Neural cell (in vitro differentiated cells): ENCODE data around the gene KLK10.

Experiments used
- CTCF ChIP-seq: fragments of 450-650 bp; IDR thresholded peaks from 2 replicates; pipeline ENCODE4 v1.5.1; 2014; ENCODE audit warnings: antibody characterized with exemption, mild to moderate bottlenecking, moderate library complexity; ENCODE audit not compliant: poor library complexity, severe bottlenecking
- EZH2 ChIP-seq: fragments of 200-600, 300-800 bp; shearing (Covaris generic), sonication (generic); IDR thresholded peaks from 2 replicates; pipeline ENCODE4 v1.6.1; 2014; ENCODE audit warnings: antibody characterized with exemption, low read length, borderline replicate concordance, mild to moderate bottlenecking; ENCODE audit not compliant: insufficient read depth, poor library complexity, severe bottlenecking
- POLR2AphosphoS5 ChIP-seq: IDR thresholded peaks from 2 replicates; pipeline ENCODE4 v1.6.1; 2012
- SMC3 ChIP-seq: fragments of 450-650 bp; conservative IDR thresholded peaks from 2 replicates; pipeline ENCODE4 v1.6.1; 2014; ENCODE audit warnings: antibody characterized with exemption, mild to moderate bottlenecking, moderate library complexity; ENCODE audit not compliant: poor library complexity
- TAF1 ChIP-seq: IDR thresholded peaks from 2 replicates; pipeline ENCODE4 v1.6.1; 2012; ENCODE audit warnings: low read depth
- TF ChIP-seq, protein P1 (sequence below): IDR thresholded peaks from 2 replicates; pipeline ENCODE4 v1.6.1; 2012; ENCODE audit warnings: borderline replicate concordance

- TF ChIP-seq POLR2AphosphoS5 (no peak), CTCF (no peak), TAF1 (no peak), SMC3 (no peak), EZH2 (no peak)
- TF ChIP-seq, protein P1, sequence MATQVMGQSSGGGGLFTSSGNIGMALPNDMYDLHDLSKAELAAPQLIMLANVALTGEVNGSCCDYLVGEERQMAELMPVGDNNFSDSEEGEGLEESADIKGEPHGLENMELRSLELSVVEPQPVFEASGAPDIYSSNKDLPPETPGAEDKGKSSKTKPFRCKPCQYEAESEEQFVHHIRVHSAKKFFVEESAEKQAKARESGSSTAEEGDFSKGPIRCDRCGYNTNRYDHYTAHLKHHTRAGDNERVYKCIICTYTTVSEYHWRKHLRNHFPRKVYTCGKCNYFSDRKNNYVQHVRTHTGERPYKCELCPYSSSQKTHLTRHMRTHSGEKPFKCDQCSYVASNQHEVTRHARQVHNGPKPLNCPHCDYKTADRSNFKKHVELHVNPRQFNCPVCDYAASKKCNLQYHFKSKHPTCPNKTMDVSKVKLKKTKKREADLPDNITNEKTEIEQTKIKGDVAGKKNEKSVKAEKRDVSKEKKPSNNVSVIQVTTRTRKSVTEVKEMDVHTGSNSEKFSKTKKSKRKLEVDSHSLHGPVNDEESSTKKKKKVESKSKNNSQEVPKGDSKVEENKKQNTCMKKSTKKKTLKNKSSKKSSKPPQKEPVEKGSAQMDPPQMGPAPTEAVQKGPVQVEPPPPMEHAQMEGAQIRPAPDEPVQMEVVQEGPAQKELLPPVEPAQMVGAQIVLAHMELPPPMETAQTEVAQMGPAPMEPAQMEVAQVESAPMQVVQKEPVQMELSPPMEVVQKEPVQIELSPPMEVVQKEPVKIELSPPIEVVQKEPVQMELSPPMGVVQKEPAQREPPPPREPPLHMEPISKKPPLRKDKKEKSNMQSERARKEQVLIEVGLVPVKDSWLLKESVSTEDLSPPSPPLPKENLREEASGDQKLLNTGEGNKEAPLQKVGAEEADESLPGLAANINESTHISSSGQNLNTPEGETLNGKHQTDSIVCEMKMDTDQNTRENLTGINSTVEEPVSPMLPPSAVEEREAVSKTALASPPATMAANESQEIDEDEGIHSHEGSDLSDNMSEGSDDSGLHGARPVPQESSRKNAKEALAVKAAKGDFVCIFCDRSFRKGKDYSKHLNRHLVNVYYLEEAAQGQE = no peak
Measured at GRCh38 chr19:51047031-51047335, 27.5 kb upstream of the KLK10 start.
